Effector memory CD4-positive, alpha-beta T cell (primary cell): ENCODE measurements around the gene ADH6.

ENCODE experiments used
- DNase-seq, 3 donors: peaks; one replicate each; pipeline ENCODE4 v3.0.0-alpha.2; 2020
- H3K27ac ChIP-seq: 2 replicates; pipeline ENCODE4 v1.7.0; 2013; ENCODE audit warnings: mild to moderate bottlenecking, low read length, moderate library complexity; ENCODE audit not compliant: insufficient read depth, poor library complexity, severe bottlenecking
- H3K27me3 ChIP-seq: replicated peaks from 2 replicates; pipeline ENCODE4 v1.7.0; 2013; ENCODE audit warnings: mild to moderate bottlenecking, low read length; ENCODE audit not compliant: insufficient read depth, control insufficient read depth, poor library complexity, severe bottlenecking
- H3K36me3 ChIP-seq: 2 replicates; pipeline ENCODE4 v1.7.0; 2013; ENCODE audit warnings: mild to moderate bottlenecking, low read length, moderate library complexity; ENCODE audit not compliant: control insufficient read depth, insufficient read depth
- H3K4me1 ChIP-seq: 2 replicates; pipeline ENCODE4 v1.7.0; 2013; ENCODE audit warnings: low read length, mild to moderate bottlenecking; ENCODE audit not compliant: control insufficient read depth, insufficient read depth, poor library complexity, severe bottlenecking
- H3K4me3 ChIP-seq: 2 replicates; pipeline ENCODE4 v1.7.0; 2013; ENCODE audit warnings: low read length, low read depth, mild to moderate bottlenecking; ENCODE audit not compliant: insufficient read depth, poor library complexity, severe bottlenecking
- H3K9me3 ChIP-seq: 2 replicates; pipeline ENCODE4 v1.7.0; 2013; ENCODE audit warnings: mild to moderate bottlenecking, low read length, moderate library complexity; ENCODE audit not compliant: control insufficient read depth

Gene ADH6

DNA sequence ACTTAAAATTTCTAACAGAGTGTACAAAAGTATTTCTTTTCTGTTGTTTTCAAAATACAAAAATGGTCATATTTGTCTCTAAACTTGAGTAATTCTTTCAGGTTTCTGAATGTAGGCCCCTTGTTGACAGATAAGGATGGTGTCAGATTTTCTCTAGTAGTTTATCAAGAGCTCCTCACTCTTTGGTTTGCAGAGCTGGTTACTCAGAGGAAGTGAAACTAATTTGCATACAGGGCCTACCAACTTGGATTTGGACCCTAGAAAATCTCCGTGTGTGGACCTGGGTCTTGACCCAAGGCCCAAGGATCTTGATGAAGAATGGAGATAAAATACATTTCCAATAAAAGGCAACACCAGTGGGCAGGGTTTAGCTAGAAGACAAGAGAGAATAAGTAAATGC, 433 bp upstream of the ADH6 start:
- no peak overlapping the region for H3K4me3 ChIP-seq
- DNase-seq: no peak
- no peaks in the 10 kb centered on the region for H3K9me3 ChIP-seq
- H3K36me3 ChIP-seq: no peaks in the 10 kb centered on the region
- H3K27ac ChIP-seq: no peak overlapping the region
- H3K27me3 ChIP-seq: no peaks in the 10 kb centered on the region
- no peaks in the 10 kb centered on the region for H3K4me1 ChIP-seq

GRCh38 chr4:99215521-99215920, 3.5 kb downstream of the ADH6 start:
- Histone ChIP-seq H3K9me3 (no peaks in the 10 kb centered on the region), H3K4me3 (no peak overlapping the region), H3K4me1 (no peaks in the 10 kb centered on the region), H3K27ac (no peak overlapping the region), H3K36me3 (no peaks in the 10 kb centered on the region), H3K27me3 (no peaks in the 10 kb centered on the region)
- no peak for DNase-seq

DNA sequence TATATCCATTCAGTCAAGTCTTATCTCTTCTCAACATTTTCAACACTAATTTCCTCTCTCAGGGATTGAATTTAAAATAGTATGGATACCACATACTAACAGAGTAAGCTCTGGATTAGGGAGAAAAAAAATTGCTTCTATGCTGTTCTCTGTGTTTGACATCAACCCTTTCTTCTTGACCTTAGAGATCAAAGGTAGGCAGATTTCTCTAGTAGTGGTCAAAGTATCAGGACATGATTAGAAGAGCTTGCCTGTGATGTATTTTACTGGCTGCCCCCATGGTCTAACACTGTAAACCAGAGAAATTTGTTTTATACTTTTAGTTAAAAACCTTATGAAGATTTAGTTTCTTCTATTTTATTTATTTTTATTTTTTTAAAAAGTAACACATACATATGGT, 8.3 kb downstream of the ADH6 start:
- Histone ChIP-seq H3K4me1 (no peaks in the 10 kb centered on the region), H3K36me3 (no peaks in the 10 kb centered on the region), H3K4me3 (no peak overlapping the region), H3K9me3 (no peaks in the 10 kb centered on the region), H3K27me3 (no peaks in the 10 kb centered on the region), H3K27ac (no peak overlapping the region)
- no peak for DNase-seq

DNA sequence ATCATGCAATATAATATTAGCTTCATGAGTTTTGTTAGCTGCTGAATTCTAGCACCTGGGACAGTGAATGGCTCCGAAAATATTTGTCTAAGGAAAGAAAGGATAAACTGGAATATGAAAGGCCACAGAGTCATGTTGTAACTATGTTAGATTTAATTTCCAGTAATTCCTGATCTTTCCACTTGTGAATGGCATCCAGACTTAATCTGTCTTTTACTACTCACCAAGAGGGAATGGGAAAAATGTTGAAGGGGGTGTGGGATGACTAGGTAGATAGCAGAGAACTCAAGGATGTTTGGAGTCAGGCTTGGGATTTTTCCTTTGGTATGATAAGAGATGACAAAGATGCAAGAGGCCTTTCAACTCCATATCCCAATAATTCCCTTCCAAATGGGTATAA, 9.4 kb downstream of the ADH6 start:
- DNase-seq: no peak
- Histone ChIP-seq H3K4me3 (no peak overlapping the region), H3K9me3 (no peaks in the 10 kb centered on the region)

DNA sequence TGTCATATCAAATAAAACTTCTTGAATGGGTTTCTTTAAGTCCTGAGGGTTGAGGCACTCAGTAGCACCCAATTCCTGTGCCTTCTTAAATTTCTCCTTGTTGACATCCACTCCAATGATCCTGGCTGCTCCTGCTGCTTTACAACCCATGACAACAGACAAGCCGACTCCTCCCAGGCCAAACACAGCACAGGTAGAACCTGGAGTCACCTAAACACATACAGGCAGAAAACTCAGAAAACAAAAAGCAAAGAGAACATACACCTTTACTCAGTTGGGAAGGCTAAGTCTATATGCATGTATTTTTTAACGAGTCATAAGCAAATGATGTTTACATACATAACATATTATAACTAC, 10.3 kb downstream of the ADH6 start:
- no peak overlapping the region for H3K4me3 ChIP-seq
- no peak for DNase-seq
- H3K36me3 ChIP-seq: no peaks in the 10 kb centered on the region
- no peaks in the 10 kb centered on the region for H3K27me3 ChIP-seq
- H3K9me3 ChIP-seq: no peaks in the 10 kb centered on the region
- no peak overlapping the region for H3K27ac ChIP-seq
- no peaks in the 10 kb centered on the region for H3K4me1 ChIP-seq

More for the DNA sequence above, 9.4 kb downstream of the ADH6 start:
- Histone ChIP-seq H3K36me3 (no peaks in the 10 kb centered on the region), H3K27me3 (no peaks in the 10 kb centered on the region), H3K27ac (no peak overlapping the region), H3K4me1 (no peaks in the 10 kb centered on the region)

DNA sequence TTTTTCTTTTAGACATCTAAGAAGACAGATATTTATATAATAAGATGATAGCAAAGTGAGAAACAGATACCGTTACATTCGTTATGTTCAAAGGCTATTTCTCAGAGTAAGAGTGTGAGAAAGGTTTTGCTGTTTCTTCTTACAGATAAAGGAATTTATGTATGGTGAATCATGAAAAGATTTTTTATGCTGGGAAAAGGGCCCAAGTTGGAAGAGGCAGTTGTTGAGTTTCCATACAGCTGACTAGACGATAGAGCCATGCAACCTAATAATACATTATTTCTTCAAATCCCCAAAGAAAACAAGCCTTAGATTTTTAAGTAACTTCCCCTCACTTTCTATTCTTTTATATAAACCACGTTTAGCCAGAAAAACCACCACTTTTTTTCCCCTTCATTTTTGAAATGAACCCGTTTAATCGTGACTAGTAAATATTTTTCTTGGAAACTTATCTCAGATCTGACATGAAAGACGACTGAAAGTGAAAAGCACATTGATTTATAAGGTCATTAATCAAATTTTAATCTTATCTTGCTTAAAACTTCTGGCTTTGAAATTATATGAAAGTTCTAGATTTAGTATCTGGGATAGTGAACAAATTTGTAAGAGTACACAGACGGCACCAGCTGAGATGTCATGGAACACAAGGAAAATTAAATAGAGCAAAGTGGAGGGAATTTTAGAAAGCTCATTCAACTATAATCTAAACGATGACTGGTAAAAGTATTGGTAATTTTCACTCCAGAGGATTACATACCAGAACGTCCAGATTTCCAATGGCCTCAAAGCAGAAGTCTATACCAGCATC, 10.9 kb downstream of the ADH6 start:
- Histone ChIP-seq H3K36me3 (no peaks in the 10 kb centered on the region), H3K27me3 (no peaks in the 10 kb centered on the region), H3K9me3 (no peaks in the 10 kb centered on the region), H3K4me3 (no peak overlapping the region), H3K27ac (no peak overlapping the region), H3K4me1 (no peaks in the 10 kb centered on the region)
- DNase-seq: no peak

- H3K9me3 ChIP-seq: no peaks in the 10 kb centered on the region
- no peak for DNase-seq
- H3K27ac ChIP-seq: no peak overlapping the region
- H3K27me3 ChIP-seq: no peaks in the 10 kb centered on the region
- no peaks in the 10 kb centered on the region for H3K4me1 ChIP-seq
- no peaks in the 10 kb centered on the region for H3K36me3 ChIP-seq
- no peak overlapping the region for H3K4me3 ChIP-seq
Measured at GRCh38 chr4:99207069-99207743, 11.8 kb downstream of the ADH6 start.

- Histone ChIP-seq H3K4me3 (no peak overlapping the region), H3K27ac (no peak overlapping the region), H3K9me3 (no peaks in the 10 kb centered on the region), H3K27me3 (no peaks in the 10 kb centered on the region), H3K36me3 (no peaks in the 10 kb centered on the region), H3K4me1 (no peaks in the 10 kb centered on the region)
- DNase-seq: no peak
Measured at GRCh38 chr4:99205153-99205979, 13.7 kb downstream of the ADH6 start.

- no peaks in the 10 kb centered on the region for H3K4me1 ChIP-seq
- H3K4me3 ChIP-seq: no peak overlapping the region
- H3K27me3 ChIP-seq: no peaks in the 10 kb centered on the region
- H3K9me3 ChIP-seq: no peaks in the 10 kb centered on the region
- no peak for DNase-seq
- no peaks in the 10 kb centered on the region for H3K36me3 ChIP-seq
- H3K27ac ChIP-seq: no peak overlapping the region
Measured at GRCh38 chr4:99202536-99202935, 16.5 kb downstream of the ADH6 start.

DNA sequence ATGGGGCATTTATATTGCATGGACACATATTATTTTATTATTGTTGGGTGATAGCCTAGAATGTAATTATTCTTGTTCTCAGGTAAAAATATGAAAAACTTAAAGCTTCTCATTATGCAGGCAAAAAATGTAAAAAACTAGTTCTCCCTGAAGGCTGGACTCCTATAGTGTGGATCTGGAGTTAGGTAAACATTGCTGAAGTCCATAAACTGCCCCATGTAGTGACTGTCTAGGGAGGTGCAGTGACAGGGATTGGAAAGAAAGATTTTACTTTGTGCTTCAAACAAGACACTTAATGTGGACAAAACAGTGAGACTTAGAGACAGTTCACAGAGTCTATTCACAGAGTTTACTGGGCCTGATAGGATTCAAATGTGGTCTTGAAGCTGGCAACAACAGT, 17.0 kb downstream of the ADH6 start:
- DNase-seq: no peak
- Histone ChIP-seq H3K4me3 (no peak overlapping the region), H3K9me3 (no peaks in the 10 kb centered on the region), H3K27me3 (no peaks in the 10 kb centered on the region), H3K4me1 (no peaks in the 10 kb centered on the region), H3K27ac (no peak overlapping the region), H3K36me3 (no peaks in the 10 kb centered on the region)
